Stimulated activated CD4-positive, alpha-beta T cell treated with anti-CD3 and anti-CD28 coated beads, Interleukin-15, amount 100 ng/mL, for 48 hours (primary cell): ENCODE measurements around the gene PEAR1.

Experiments
- DNase-seq, 2 donors: peaks; one replicate each; pipeline ENCODE4 v3.0.0-alpha.2; 2020; ENCODE audit warnings: low read depth in 2 of 2

The PEAR1 gene

DNA sequence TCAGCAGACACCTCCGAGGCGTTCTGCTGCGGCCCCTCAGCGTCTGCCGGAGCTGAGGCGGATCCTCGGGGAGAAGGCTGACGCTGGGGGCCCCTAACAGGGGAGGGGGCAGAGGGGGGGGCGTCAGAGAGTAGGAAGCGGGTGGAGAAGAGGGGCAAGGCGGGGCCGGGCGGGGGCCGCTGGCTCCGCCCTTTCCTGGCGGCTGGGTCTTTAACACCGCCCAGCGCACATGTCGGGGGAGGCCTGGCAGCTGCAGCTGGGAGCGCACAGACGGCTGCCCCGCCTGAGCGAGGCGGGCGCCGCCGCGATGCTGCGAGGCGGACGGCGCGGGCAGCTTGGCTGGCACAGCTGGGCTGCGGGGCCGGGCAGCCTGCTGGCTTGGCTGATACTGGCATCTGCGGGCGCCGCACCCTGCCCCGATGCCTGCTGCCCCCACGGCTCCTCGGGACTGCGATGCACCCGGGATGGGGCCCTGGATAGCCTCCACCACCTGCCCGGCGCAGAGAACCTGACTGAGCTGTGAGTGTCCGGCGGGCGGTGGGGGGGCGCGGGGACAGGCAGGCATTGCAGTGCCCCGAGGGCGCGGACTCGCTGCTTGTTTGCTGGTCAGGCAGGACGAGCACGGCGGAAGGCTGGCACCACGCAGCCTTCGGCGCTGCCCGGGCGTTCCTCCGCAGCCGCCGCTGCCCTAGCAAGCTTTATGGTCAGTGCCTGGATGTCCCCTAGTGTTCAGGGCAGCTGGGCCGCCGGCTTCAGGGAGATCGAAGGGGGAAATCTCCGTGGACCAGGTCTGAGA is 32.7 kb upstream of the PEAR1 start, which contains the start of gene NTRK1:
NTRK1 (plus strand) TSS at position 238 of the 796 bp plus-strand sequence; CDS start at position 308, 70 bp downstream.
- peak in 1 of 2 donors; percentile 17 for DNase-seq

DNA sequence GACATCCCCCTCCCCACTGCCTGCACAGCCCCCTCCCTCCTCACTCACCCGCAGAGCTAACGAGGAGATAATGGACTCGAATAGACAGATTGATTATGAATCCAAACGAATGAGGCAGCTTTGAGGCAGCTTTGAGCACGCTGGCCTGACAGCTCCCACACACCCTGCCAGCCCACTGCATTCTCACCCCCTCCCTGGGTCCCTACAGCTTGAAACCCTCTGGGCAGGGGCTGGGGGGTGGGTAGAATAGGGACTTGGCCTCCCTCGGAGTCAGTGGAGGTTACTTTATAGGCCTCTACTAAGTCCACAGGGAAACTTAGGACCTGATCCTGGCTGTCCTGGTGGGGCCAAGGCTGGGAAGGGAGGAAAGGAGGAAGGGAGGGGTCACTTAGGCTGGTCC is 30.9 kb upstream of the PEAR1 start:
- no peak for DNase-seq

DNA sequence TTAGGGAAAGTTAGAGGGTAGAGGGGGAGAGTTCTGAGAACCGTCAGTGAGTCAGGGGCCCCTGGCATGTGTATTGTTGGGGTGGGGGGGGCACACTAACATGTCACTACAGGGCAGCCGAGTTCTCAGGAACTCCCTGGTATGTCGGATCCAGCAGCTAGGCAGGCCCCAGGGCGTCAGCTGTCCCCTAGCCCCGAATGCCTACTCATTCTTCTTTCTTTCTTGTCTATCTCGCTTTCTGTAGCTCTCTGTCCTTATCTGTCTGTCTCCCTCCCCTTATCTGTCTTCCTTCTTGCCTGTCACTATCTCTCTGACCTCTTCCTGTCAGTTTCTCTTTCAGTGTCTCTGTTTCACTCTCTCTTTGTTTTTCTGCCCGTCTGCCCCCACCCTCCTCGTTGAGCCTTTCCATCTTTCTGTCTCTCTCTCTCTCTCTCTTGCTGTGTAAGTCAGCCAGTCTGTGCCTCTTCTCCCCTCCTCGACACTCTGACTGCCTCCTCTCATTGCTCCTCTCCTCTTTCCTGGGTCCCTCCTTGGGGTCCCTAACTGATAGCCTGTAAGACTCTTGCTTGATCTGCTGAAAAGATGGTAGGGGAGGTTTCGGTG is 30.4 kb upstream of the PEAR1 start:
- peak in 1 of 2 donors; percentile 29 for DNase-seq

DNA sequence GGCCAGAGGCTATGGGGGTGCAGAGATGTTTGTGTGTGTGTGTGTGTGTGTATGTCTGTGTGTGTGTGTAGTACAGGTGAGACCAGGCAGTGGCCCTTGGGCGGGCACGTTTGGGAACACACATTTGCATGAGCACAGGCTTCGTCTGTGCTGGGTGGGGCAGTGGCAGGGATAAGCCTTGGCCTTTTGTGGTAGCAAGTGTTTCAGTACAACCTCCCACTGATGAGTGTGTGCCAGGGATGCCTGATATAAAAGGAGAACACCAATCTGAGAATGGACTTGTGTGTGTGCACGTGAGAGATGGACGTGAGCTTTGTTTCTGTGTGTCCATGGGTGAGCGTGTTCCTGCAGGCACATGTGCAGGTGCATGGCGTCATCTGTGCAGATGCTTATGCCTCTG is 29.9 kb upstream of the PEAR1 start:
- DNase-seq = no peak

DNA sequence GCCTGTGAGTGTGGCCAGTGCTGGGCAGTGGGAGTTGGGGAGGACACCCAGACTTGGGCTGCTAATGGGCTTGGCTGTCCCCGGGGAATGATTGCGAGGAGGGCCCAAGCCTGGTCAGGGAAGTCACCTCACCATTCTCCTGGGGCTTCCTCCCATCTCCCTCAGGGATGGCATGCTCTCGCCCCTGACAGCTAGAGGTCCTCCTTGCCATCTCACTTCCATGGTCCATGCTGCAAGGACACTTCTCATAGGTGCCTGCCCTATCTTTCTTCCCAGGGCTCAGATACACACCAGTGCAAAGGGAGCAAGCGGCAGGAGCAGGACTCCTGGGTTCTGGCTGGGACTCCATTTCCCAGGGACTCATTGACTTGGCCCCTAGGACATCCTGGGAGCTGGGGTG is 28.7 kb upstream of the PEAR1 start:
- DNase-seq = no peak

DNA sequence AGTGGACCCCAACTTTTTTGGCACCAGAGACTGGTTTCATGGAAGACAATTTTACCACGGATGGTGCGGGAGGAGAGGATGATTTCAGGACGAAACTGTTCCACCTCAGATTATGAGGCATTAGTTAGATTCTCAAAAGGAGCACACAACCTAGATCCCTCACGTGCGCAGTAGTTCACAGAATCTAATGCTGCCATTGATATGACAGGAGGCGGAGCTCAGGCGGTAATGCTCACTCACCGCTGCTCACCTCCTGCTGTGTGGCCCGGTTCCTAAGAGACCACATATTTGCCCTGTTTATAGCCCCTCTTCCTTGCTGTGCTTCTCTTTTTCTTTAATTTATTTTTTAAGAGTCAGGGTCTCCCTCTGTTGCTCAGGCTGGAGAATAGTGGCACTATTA is 28.3 kb upstream of the PEAR1 start:
- DNase-seq = no peak

DNA sequence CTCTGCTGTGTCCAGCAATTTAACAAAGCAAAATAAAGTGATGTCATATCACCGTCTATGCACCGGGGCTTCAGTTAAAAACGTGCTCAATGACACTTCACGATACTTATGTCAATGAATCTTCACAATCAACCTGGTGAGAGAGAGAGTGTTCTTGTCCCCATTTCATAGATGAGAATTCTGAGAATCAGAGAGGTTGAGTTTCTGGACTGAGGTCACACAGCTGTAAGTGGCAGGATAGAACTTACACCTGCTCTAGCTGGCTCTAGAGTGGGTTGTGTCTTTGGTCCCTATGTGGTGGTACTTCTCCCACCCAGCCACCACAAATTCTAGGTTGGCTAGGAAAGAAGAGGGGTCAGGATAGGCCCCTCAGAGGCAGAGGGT is 27.7 kb upstream of the PEAR1 start:
- DNase-seq = no peak

DNA sequence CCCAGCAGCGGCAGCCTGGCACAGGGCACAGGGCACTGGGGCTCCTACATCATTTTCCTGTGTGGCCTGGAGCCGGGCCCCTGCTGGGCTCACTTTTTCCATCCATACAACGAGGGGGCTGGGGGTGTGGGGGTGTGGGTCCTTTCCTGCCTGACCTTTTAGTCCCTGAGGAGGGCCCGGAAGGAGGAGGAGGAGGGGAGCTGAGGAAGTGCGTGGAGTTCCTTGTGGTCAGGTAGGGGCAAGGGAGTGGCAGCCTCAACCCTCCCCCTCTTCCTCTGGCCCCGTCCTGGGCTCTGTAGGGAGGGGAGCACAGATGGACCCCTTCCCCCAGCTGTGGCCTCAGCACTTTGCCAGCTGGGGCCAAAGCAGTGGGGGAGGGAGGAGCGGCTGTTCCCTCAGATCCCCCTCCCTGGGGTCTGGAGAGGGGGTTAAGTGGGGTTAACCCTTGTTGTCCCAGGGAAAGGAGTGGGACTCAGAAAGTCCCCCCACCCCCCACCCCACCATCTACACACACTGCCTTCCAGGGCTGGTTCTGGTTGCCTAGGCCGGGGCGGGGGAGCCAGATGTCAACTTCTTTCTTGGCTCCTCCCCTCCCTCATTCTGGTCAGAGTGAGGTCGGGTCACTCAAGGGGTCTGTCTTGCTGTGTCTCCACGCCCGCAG is 27.1 kb upstream of the PEAR1 start:
- DNase-seq = no peak

DNA sequence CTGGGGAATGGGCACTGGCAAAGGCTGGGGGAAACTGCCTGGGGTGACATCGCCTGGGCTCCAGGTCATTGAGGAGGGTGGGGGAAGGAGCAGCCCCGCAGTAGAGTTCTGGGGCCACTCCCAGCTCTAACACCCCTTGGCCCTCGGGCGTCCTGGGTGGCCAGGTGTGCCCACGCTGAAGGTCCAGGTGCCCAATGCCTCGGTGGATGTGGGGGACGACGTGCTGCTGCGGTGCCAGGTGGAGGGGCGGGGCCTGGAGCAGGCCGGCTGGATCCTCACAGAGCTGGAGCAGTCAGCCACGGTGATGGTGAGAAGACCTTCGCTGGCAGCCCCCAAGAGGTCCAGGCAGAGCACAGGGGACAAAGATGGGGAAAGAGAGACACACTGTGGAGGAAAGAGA is 25.2 kb upstream of the PEAR1 start:
- no peak for DNase-seq

DNA sequence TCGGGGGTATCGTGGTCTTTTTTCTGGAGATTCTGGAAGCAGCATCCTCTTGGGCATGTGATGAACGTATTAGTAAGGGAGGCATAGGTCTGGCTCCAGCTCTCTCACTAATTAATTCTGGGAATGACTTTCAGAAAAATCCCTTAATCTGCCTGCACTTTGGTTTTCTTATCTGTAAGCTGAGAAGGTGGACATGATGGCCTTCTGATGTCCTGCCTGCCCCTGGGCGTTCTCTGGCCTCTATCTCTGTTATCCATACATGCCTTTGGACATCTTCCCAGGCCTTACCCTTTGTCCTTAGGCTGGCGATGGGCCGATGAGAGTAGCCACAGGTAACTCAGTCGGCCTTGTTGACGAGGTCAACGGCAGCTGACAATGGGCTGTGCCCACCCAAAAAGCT is 24.1 kb upstream of the PEAR1 start:
- no peak for DNase-seq

DNA sequence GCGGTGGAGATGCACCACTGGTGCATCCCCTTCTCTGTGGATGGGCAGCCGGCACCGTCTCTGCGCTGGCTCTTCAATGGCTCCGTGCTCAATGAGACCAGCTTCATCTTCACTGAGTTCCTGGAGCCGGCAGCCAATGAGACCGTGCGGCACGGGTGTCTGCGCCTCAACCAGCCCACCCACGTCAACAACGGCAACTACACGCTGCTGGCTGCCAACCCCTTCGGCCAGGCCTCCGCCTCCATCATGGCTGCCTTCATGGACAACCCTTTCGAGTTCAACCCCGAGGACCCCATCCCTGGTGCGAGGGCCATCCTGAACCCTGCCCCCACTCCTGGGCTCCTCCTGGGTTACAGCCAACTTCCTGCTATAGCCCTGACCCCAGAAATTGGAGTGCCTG is 19.9 kb upstream of the PEAR1 start:
- DNase-seq = no peak

DNA sequence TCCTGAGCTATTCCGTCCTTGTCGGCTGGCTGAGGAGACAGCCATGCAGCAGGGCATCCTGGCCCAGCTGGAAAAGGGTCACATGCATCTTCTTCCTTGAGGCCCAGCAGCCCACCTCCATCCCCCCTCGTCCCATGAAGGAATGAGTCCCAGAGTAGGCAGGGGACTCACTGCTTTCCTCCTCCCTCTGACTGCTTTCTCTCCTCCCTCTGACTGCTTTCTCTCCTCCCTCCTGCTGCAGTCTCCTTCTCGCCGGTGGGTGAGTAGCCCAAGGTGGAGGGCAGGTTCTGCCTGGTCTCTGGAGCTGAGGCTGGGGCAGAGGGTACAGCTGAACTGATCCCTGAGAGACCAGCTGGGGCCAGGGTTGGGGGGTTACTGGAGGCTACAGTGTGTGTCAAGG is 19.4 kb upstream of the PEAR1 start:
- no peak for DNase-seq

DNA sequence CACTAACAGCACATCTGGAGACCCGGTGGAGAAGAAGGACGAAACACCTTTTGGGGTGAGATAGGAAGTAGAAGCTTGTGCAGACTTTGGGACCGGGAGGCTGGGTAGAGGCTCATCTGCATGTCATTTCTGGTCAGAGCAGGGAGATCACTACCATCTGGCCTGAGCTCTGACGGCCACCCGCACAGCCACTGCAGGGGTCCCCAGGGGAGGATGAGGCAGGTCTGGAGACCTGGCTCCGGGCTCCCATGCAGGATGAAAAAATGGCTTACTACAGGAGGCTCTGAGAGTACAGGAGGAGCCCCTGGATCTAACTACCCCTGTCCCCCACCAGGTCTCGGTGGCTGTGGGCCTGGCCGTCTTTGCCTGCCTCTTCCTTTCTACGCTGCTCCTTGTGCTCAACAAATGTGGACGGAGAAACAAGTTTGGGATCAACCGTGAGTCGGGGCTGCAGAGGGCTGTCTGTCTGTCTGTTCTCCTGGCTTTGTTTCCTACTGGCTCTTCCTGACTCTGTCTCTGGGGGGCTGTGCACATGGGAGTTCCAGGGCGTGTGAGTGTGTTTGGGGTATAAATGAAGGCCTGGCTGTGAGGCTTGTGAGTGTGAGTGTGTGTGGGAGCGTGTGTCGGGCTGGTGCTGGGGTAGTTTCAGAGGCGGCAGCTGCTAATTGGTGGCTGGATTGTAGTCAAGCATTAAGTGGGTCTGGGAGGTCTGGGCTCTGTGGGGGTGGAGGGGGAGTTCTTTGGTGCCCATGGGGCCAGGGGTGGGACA is 18.8 kb upstream of the PEAR1 start:
- DNase-seq = no peak

DNA sequence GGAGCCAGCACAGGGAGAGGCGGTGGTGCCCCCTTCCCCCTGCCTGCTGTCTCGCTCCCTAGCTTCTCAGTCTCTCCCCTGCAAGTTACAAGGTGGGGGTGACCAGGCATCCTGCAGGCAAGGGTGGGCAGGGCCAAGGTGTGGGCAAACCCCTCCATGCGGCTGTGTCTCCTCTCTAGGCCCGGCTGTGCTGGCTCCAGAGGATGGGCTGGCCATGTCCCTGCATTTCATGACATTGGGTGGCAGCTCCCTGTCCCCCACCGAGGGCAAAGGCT is 18.2 kb upstream of the PEAR1 start:
- DNase-seq = no peak

DNA sequence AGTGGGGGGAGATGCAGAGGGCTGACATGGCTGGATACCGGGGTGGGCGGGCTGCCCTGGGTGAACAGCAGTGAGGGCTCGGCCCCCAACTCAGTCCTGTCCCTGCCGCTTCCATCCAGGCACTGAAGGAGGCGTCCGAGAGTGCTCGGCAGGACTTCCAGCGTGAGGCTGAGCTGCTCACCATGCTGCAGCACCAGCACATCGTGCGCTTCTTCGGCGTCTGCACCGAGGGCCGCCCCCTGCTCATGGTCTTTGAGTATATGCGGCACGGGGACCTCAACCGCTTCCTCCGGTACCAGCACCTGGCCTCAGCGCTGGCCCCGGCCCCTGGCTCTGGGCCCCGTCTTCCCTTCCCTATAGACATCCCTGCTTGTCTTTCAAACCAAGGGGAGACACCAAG is 17.2 kb upstream of the PEAR1 start:
- no peak for DNase-seq

DNA sequence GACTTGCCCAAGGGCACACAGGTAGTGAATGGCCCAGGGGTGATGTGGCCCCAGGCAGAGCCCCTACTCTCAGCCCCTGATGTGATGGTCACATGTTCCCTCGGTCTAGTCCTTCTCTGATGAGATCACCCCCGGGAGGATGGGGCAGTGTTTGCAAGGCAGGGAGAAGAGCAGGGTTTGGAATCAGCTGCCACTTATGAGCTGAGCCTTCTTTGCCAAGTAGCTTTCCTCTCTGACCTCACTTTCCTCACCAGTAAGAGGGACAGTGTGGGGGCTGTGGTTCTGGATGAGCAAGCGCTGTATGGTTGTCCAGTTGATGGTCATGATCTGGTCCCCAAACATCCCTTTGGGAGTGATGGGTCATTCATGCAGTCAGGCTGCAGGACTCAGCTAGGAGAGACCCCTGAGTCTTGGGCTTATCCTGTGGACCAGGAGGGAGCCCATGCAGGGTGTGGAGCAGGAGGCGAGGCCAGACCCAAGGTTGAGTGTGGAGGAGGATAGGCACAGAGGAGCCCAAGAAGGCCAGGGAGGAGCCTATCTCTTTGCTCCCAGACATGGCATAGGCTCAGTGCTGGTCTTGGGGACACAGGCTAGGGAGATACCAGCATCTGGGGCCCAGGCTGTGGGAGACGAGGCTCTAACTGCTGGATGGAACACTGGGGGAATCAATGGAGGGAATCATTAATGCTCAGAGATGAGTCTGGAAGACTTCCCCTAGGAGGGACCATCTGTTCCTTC is 15.9 kb upstream of the PEAR1 start:
- DNase-seq = no peak

DNA sequence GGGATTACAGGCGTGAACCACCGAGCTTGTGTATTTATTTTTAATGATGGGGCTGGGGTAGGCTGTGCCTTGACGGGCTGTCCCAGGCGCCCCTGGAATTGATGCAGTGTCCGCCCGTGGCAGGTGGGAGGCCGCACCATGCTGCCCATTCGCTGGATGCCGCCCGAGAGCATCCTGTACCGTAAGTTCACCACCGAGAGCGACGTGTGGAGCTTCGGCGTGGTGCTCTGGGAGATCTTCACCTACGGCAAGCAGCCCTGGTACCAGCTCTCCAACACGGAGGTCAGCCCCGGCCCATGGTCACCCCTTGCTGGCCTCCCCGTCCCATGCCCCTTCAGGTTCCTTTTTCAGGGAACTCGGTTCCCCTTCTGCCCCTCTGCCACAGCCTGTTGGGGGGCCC is 13.6 kb upstream of the PEAR1 start:
- no peak for DNase-seq

DNA sequence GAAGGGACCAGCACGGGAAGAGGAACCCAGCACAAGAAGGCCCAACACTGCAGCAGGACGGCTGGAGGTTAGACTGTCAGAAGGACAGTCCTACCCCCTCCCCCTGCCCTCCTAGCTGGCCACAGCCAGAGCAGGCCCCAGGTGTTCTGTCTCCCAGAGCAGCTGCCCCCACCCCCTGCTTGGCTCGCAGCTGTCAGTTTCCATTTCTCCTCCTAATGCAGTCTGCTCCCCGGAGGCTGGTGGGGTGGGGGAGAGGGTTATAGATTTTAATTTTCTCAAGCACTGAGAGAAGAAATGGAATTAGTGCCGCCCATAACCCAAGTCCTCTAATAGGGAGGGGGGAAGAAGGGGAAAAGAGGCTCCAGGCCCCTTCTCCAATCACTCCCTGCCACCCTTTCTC is 13.0 kb upstream of the PEAR1 start:
- no peak for DNase-seq

DNA sequence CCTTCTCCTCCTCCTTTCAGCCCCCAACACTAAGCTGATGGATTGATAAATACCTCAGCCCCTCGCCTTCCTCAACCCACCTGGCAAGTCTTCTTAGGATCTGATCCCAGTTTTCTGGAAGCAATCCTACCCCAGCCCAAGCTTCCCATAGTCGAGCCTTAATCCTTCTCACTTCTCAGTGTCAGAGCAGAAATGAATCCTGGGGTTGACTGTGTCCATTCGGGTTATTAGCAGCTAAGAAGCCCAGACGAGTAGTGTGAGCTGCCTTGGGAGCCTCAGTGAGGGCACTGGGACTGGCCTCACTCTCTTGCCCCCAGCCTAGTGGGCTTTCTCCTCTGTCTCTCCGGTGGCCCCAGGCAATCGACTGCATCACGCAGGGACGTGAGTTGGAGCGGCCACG is 12.4 kb upstream of the PEAR1 start:
- no peak for DNase-seq

DNA sequence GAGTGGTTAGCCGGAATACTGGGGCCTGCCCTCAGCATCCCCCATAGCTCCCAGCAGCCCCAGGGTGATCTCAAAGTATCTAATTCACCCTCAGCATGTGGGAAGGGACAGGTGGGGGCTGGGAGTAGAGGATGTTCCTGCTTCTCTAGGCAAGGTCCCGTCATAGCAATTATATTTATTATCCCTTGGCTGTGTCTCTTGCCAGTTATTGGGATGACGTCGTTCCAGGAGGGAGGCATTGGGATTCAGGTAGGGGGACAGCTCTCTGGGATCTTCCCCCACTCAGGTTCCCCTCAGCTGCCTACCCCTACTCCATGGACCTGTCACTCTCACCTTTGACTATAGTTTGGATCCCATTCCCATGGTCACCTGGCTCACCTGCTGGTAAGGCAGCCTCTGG is 11.9 kb upstream of the PEAR1 start:
- DNase-seq = no peak

DNA sequence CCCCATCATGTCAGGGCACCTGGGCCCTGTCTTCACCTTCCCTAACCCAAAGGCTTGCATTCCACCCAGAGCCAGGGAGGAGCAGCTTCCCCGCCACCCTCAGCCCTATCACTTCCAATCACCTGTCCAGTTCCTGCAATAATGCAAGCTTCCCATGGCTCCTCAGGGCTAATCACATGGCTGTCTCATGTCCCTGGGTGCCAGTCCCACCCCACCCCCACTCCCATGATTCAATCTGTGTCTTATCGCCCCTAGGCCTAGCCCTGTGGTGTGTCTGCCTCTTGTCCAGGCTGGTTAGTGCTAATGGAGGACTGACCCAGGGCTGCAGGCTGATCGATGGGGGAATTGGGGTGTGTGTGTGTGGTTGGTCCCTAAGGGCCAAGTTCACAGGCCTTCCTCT is 11.0 kb upstream of the PEAR1 start:
- DNase-seq = no peak

DNA sequence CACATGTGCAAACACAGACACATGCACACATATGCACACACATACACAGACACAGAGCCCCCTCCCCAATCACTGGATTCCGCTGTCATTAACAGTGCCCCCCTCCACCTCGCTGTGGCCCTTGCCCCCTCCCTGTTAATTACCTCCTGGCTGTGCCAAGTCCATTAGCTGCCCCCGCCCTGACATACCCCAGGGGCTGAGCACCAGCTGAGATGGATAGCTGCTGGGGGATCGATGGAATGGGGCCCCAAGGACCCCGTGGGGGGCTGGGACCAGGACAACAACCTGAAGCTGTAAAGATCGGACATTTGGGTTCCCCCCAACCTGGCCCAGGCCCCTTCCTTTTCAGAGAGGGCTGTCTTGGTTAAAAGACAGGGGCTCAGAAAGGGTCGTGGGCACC is 9.6 kb upstream of the PEAR1 start:
- DNase-seq = no peak
